ENCODE measurements around the gene GPR39.

Gene GPR39

GRCh38 chr2:132627536-132627935 is 210.9 kb downstream of the GPR39 start:
- no peaks in the 10 kb centered on the region for H3K9me3 ChIP-seq (ENCODE audit: control insufficient read depth, insufficient read depth, low read length)
- H3K4me1 ChIP-seq (ENCODE audit: control insufficient read depth, low read length), result no peaks in the 10 kb centered on the region
- H3K36me3 ChIP-seq (ENCODE audit: control insufficient read depth, low read length), result no peaks in the 10 kb centered on the region
- TF ChIP-seq EZH2phosphoT487 (IDR thresholded peaks at IDR 0.05; ENCODE audit: borderline replicate concordance, low read length) (no peak), CTCF (IDR thresholded peaks at IDR 0.05; ENCODE audit: low read depth, low read length, poor library complexity, severe bottlenecking) (no peak)
- H3K9me2 ChIP-seq (replicated peaks; ENCODE audit: control insufficient read depth, low read length), result no peaks in the 10 kb centered on the region
- H4K20me1 ChIP-seq (ENCODE audit: control insufficient read depth, insufficient read depth, low read depth, low read length), result no peaks in the 10 kb centered on the region
- H3K27ac ChIP-seq (ENCODE audit: low read depth, low read length), result no peak overlapping the region
- no peak overlapping the region for H3K4me2 ChIP-seq (ENCODE audit: low read length)
- no peak overlapping the region for H3K4me3 ChIP-seq (ENCODE audit: low read length)
- H3K79me2 ChIP-seq (ENCODE audit: control insufficient read depth, low read length), result no peaks in the 10 kb centered on the region
- H3F3A ChIP-seq (ENCODE audit: control insufficient read depth, insufficient read depth), result no peaks in the 10 kb centered on the region
- H3K27me3 ChIP-seq (ENCODE audit: control insufficient read depth, low read length), result no peaks in the 10 kb centered on the region

GRCh38 chr2:132632000-132632649 is 215.5 kb downstream of the GPR39 start:
- no peak overlapping the region for H3K4me3 ChIP-seq (ENCODE audit: low read length)
- no peaks in the 10 kb centered on the region for H3K4me1 ChIP-seq (ENCODE audit: control insufficient read depth, low read length)
- no peak overlapping the region for H3K4me2 ChIP-seq (ENCODE audit: low read length)
- H3K27me3 ChIP-seq (ENCODE audit: control insufficient read depth, low read length), result no peaks in the 10 kb centered on the region
- no peak overlapping the region for H3K27ac ChIP-seq (ENCODE audit: low read depth, low read length)
- TF ChIP-seq CTCF (IDR thresholded peaks at IDR 0.05; ENCODE audit: low read depth, low read length, poor library complexity, severe bottlenecking) (no peak), EZH2phosphoT487 (IDR thresholded peaks at IDR 0.05; ENCODE audit: borderline replicate concordance, low read length) (no peak)
- H3K36me3 ChIP-seq (ENCODE audit: control insufficient read depth, low read length), result no peaks in the 10 kb centered on the region
- no peaks in the 10 kb centered on the region for H3K9me3 ChIP-seq (ENCODE audit: control insufficient read depth, insufficient read depth, low read length)
- H3K79me2 ChIP-seq (ENCODE audit: control insufficient read depth, low read length), result no peaks in the 10 kb centered on the region
- no peaks in the 10 kb centered on the region for H4K20me1 ChIP-seq (ENCODE audit: control insufficient read depth, insufficient read depth, low read depth, low read length)
- no peaks in the 10 kb centered on the region for H3F3A ChIP-seq (ENCODE audit: control insufficient read depth, insufficient read depth)
- no peaks in the 10 kb centered on the region for H3K9me2 ChIP-seq (replicated peaks; ENCODE audit: control insufficient read depth, low read length)

- Histone ChIP-seq H3K79me2 (ENCODE audit: control insufficient read depth, low read length) (no peaks in the 10 kb centered on the region), H3K27ac (ENCODE audit: low read depth, low read length) (no peak overlapping the region), H3K9me3 (ENCODE audit: control insufficient read depth, insufficient read depth, low read length) (no peaks in the 10 kb centered on the region), H3F3A (ENCODE audit: control insufficient read depth, insufficient read depth) (no peaks in the 10 kb centered on the region), H3K9me2 (replicated peaks; ENCODE audit: control insufficient read depth, low read length) (no peaks in the 10 kb centered on the region), H3K4me1 (ENCODE audit: control insufficient read depth, low read length) (no peaks in the 10 kb centered on the region), H4K20me1 (ENCODE audit: control insufficient read depth, insufficient read depth, low read depth, low read length) (no peaks in the 10 kb centered on the region), H3K27me3 (ENCODE audit: control insufficient read depth, low read length) (no peaks in the 10 kb centered on the region), H3K4me3 (ENCODE audit: low read length) (no peak overlapping the region), H3K4me2 (ENCODE audit: low read length) (no peak overlapping the region), H3K36me3 (ENCODE audit: control insufficient read depth, low read length) (no peaks in the 10 kb centered on the region)
- TF ChIP-seq EZH2phosphoT487 (IDR thresholded peaks at IDR 0.05; ENCODE audit: borderline replicate concordance, low read length), result no peak
- no peak for TF ChIP-seq CTCF (IDR thresholded peaks at IDR 0.05; ENCODE audit: low read depth, low read length, poor library complexity, severe bottlenecking)
These were observed 217.0 kb downstream of the GPR39 start for GRCh38 chr2:132633635-132634034.
